Fibroblast of lung (primary cell): ENCODE data around the gene WNT3A.

Experiments
- EZH2 ChIP-seq: IDR thresholded peaks from 2 replicates; pipeline ENCODE4 v1.5.1; 2012; ENCODE audit warnings: low read length, control low read depth, mild to moderate bottlenecking; ENCODE audit errors: missing control alignments
- TF ChIP-seq, protein P1 (sequence below), 2 donors: IDR thresholded peaks in 1 of 2; conservative IDR thresholded peaks in 1 of 2; 1 replicate in 1 of 2; 2 replicates in 1 of 2; pipeline ENCODE4 v1.5.1; 2011 to 2012; ENCODE audit warnings: low read length in 2 of 2, control low read depth in 1 of 2, inconsistent platforms in 1 of 2, low read depth in 1 of 2, mild to moderate bottlenecking in 1 of 2

DNA sequence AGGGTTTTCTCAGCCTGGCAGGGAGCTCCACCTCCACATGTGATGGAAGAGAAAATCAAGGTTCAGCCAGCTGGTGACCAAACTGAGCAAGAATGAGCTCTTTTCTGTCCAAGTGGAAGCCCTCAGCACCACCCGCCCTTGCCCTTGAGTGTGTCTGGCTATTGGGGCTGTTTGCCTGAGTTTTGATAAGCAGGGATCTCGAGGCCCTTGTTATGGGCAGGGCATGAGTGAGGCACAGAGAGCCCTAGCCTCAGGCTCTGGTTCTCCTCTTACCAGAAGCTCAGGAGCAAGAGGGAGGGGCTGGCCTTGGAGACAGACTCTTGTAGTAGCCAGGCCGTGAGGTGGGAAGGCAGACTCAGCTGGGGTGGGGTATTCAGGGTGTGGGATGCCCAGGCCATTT, 38.2 kb downstream of the WNT3A start:
- TF ChIP-seq, protein P1, sequence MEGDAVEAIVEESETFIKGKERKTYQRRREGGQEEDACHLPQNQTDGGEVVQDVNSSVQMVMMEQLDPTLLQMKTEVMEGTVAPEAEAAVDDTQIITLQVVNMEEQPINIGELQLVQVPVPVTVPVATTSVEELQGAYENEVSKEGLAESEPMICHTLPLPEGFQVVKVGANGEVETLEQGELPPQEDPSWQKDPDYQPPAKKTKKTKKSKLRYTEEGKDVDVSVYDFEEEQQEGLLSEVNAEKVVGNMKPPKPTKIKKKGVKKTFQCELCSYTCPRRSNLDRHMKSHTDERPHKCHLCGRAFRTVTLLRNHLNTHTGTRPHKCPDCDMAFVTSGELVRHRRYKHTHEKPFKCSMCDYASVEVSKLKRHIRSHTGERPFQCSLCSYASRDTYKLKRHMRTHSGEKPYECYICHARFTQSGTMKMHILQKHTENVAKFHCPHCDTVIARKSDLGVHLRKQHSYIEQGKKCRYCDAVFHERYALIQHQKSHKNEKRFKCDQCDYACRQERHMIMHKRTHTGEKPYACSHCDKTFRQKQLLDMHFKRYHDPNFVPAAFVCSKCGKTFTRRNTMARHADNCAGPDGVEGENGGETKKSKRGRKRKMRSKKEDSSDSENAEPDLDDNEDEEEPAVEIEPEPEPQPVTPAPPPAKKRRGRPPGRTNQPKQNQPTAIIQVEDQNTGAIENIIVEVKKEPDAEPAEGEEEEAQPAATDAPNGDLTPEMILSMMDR (conservative IDR thresholded peaks at IDR 0.05 in 1 of 2, IDR thresholded peaks at IDR 0.05 in 1 of 2; ENCODE audit: low read depth in 1 of 2, low read length in 2 of 2) = no peak
- no peak for TF ChIP-seq EZH2
